Measurements from ENCODE around the gene FSTL3. TPM values are rescaled to one million over a fixed set of nuclear protein-coding genes. Genes with fewer than 3 reads are reported as not detected.

FSTL3 gene
- total and polyA plus RNA-seq, 2 of the 13 experiments (the other 11 are each of a cell fraction or from before 2014, with no cell fraction given): 13.5 to 15.6 TPM

GRCh38 chr19:677201-677600 lies 1.0 kb downstream of the FSTL3 start (continued):
- TF ChIP-seq ZBTB26 (CRISPR knock-in tag; IDR thresholded peaks at IDR 0.05; ENCODE audit: borderline replicate concordance): no peak
- no peak for TF ChIP-seq IKZF5 (CRISPR knock-in tag; IDR thresholded peaks at IDR 0.05)
- no peak for TF ChIP-seq CREB3 (CRISPR knock-in tag; IDR thresholded peaks at IDR 0.05)
- TF ChIP-seq ZBTB1 (CRISPR knock-in tag; IDR thresholded peaks at IDR 0.05; ENCODE audit: borderline replicate concordance): no peak
- TF ChIP-seq AGO1 (IDR thresholded peaks at IDR 0.05; ENCODE audit: low read depth, low read length, poor library complexity, severe bottlenecking): no peak
- no peak for TF ChIP-seq POLR2AphosphoS2 (IDR thresholded peaks at IDR 0.05; ENCODE audit: low read depth, low read length)
- TF ChIP-seq BRD4 (CRISPR knock-in tag; IDR thresholded peaks at IDR 0.05): no peak
- TF ChIP-seq ZNF205 (CRISPR knock-in tag; IDR thresholded peaks at IDR 0.05): no peak
- no peak for TF ChIP-seq NFRKB (IDR thresholded peaks at IDR 0.05)
- TF ChIP-seq ATF3 (CRISPR knock-in tag; IDR thresholded peaks at IDR 0.05): no peak
- no peak for TF ChIP-seq CHCHD3 (CRISPR knock-in tag; IDR thresholded peaks at IDR 0.05)
- TF ChIP-seq HNRNPL (IDR thresholded peaks at IDR 0.05; ENCODE audit: low read depth, low read length): peak; percentile 83
- TF ChIP-seq SP1 (IDR thresholded peaks at IDR 0.05): no peak
- TF ChIP-seq SP1 (CRISPR knock-in tag; IDR thresholded peaks at IDR 0.05): no peak
- TF ChIP-seq HDAC6 (IDR thresholded peaks at IDR 0.05; ENCODE audit: low read depth, low read length): no peak
- TF ChIP-seq MAF1 (CRISPR knock-in tag; IDR thresholded peaks at IDR 0.05; ENCODE audit: borderline replicate concordance): no peak
- TF ChIP-seq ZNF724P (CRISPR knock-in tag; IDR thresholded peaks at IDR 0.05; ENCODE audit: borderline replicate concordance): 0 out of 2 replicates have a peak, but pooled peaks have one; percentile 27
- no peak for TF ChIP-seq ZBTB43 (CRISPR knock-in tag; conservative IDR thresholded peaks at IDR 0.05)
- no peak for TF ChIP-seq ZNF709 (CRISPR knock-in tag; IDR thresholded peaks at IDR 0.05)
- 0 out of 2 replicates have a peak, but pooled peaks have one; percentile 9 for TF ChIP-seq MED1 (CRISPR knock-in tag; IDR thresholded peaks at IDR 0.05)
- TF ChIP-seq POLR2A (IDR thresholded peaks at IDR 0.05; ENCODE audit: insufficient read depth in 1 of 2, low read depth in 2 of 2, low read length in 2 of 2): 0 out of 4 replicates have a peak, but pooled peaks of 1 of the 2 experiments have one; percentile 6
- TF ChIP-seq MED8 (CRISPR knock-in tag; IDR thresholded peaks at IDR 0.05; ENCODE audit: insufficient replicate concordance): no peak
- 0 out of 2 replicates have a peak, but pooled peaks have one; percentile 2 for TF ChIP-seq MYC (CRISPR knock-in tag; IDR thresholded peaks at IDR 0.05; ENCODE audit: borderline replicate concordance)
- TF ChIP-seq HIC2 (CRISPR knock-in tag; IDR thresholded peaks at IDR 0.05; ENCODE audit: low read depth): peak; percentile 62
- peak; percentile 55 for TF ChIP-seq FOSL2 (CRISPR knock-in tag; IDR thresholded peaks at IDR 0.05)
- TF ChIP-seq SRSF4 (IDR thresholded peaks at IDR 0.05; ENCODE audit: low read depth, low read length, poor library complexity, severe bottlenecking): no peak

All from HepG2 (cell line).